SKM-1 treated with dmso at 0.1 percent for 144 hours (cell line): ENCODE data around the gene LTBP1.
"Not testable (repeated sequence)": the region's sequence is repeated elsewhere in the genome, so short reads cannot be mapped to it uniquely, and the experiment has no call there.

Experiments
- DNase-seq: peaks from one replicate; lab custom pipeline; 2025; ENCODE audit not compliant: unreplicated experiment; lab: John Stamatoyannopoulos, UW

The LTBP1 gene

DNA sequence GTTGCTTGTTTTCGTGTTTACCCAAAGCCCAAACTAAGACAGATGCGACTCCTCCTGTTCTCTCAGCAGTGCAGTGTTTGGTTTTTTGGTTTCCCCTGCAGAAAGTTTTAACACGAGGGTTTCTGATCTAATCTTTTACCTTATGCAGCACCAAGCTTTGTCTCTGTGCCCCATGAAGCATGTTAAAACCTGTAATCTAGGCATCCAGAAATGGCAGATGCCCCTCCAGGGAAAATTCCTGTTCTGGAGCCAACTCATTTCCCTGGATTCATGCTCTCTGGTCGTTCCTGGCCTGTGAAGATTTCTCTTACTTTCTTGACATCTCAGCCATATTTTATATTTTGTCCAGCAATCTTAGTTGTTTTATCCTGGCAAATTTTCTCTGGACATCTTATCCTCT, 91.5 kb downstream of the LTBP1 start:
- DNase-seq: no peak

DNA sequence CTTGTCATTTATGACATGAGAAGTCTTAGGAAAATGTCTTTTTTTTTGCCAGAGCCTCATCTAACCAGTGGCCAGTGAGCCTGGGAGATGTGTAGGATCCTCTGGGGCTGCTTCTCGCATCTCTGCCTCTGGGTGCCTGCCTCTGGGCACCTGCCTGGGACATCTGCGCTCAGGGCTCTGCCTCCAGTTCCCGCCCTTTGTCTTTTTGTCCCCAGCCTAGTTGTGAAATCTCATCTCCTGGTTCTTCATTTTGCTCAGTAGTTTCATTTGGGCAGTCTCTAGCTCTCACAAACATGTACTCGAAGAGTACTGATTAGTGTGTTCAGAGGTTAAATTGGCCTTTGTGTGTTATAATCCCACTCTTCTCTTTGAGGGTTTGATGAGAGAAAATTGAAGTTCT, 92.0 kb downstream of the LTBP1 start:
- DNase-seq: no peak

DNA sequence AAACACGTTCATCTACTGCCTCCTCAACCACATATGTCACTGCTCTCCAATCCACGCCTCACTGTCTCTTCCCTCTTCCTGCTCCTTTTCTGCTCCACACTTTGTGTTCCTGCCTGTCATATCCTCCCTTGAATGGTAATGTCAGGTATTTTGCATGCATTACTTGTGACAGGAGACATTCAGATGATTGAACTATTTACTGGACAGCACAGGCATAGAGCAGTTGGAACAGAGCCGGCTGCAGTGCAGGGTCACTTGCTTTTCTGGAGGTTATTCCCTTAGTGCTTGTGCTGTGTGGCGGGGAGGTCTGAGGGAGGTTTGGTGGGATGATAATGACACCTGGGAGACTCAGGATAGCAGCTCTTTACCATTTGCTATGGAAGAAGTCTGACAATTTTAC, 93.8 kb downstream of the LTBP1 start:
- no peak for DNase-seq

GRCh38 chr2:33042265-33042664, 95.5 kb downstream of the LTBP1 start:
- DNase-seq: no peak

DNA sequence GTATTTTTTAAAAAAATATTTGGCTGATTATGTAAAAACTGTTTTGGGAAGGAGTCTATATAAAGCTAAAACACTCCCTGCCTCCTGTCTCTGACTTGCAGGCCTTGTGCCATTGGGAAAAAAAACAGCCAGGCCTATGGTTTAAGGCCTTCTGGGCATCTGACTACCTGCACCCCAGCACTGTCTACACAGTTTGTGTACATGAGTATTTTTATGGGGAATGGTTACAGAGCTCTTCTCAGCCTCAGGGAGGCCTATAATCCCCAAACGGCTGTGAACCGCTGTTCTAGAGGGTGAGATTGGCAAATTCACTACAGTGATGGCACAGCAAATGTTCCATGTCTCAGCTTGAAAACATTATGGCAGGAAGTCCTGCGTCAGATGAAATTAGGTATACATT, 96.1 kb downstream of the LTBP1 start:
- DNase-seq: no peak

- DNase-seq: no peak
Observed at GRCh38 chr2:33047939-33048338, 101.2 kb downstream of the LTBP1 start.

DNA sequence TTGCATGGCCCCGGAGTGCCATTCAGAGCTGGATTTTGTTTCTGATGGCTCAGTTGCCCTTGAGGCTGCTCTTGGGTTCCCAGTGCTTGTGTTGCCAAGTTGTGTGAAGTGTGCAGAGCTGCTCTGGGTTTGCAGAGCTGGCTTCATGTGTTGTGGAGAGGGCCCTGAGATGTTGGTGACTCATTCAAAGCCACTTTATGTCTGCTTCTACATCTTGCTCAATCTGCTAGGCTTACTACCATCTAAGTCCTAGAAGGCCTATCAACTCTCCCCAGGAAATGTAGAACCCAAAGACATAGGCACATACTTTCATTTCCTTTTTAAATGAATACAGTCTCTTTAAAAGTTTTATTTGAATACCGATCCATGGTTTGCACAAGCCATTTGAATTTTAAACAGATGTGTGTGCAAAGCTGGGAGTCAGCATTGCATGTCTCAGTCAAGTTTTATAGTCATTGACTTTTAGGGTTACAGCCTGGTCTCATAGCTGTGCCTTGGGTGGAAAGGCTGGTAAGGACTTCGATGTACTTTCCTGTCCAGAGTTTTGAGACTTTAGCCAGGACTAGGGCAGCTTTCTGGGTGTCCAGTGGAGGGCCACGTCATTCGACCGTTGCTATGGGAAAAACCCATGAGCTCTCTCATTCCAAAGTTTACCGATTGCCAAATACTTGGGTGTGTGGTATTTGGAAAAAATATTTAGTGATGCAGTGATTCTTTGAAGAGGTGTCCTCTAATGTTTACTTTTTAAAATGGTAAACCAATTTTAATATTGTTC, 105.0 kb downstream of the LTBP1 start:
- no peak for DNase-seq

- DNase-seq: no peak
Observed at GRCh38 chr2:33052361-33052735, 105.6 kb downstream of the LTBP1 start.

DNA sequence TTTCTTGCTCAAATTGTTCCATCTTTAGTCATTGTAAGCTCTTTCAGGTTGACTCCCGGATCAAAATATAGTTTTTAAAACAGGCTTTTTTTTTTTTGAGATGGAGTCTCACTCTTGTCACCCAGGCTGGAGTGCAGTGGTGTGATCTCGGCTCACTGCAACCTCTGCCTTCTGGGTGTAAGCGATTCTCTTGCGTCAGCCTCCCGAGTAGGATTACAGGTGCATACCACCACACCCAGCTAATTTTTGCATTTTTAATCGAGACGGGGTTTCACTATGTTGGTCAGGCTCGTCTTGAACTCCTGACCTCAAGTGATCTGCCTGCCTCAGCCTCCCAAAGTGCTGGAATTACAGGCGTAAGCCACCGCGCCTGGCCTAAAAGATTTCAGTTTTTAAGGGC, 106.0 kb downstream of the LTBP1 start:
- DNase-seq: not testable (repeated sequence)

- DNase-seq: no peak
Observed at GRCh38 chr2:33056170-33056569, 109.4 kb downstream of the LTBP1 start.

- not testable (repeated sequence) for DNase-seq
Observed at GRCh38 chr2:33057307-33058028, 110.7 kb downstream of the LTBP1 start.

- no peak for DNase-seq
Observed at GRCh38 chr2:33058716-33059470, 112.1 kb downstream of the LTBP1 start.

DNA sequence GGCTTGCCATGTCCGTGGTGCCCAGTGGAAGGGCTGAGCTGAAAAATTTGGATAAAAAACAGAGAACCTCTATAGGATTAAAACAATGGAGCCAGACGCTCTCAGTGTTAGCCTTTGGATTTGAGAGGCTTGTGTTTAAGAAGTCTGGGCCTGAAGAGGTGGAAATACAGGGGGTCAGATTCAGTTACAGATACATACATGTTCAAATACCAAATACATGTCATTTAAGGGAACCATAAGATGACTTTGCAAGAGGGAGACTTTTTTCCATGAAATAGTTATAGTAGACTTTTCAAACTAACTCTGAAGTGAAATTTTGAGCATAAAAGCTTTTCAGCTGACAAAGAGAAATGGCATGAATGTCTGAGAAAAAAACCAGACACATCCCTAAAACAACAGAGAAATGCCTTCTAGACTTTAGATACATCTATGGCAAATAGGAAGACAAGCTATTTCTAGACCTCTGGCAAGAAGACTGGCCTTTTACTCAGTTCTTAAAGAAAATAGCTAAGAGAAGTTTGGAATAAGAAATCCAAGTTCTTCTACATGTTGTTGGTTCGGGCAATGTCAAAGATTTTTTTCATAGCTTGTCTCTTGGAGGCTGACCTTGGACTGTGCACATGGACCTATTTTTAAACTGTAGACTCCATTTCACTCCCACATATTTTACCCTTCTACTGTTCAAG, 112.9 kb downstream of the LTBP1 start:
- no peak for DNase-seq

DNA sequence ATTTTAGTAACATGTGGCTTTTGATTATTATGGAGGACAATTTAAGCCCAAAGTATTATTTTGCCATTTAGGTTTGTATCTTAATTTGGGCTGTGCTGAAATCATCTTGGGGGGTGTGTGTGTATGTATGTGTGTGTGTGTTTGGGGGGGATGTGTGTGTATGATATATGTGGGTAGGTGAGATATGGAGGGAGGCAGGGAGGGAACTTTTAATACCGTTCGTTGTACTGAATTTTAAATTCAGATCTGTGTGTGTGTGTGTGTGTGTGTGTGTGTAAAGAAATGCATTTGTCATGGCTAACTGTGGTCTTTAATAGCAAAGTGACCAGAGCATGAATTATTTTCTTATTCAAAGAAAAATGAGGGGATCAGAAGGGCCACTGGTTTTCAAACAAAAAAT, 113.7 kb downstream of the LTBP1 start:
- no peak for DNase-seq

GRCh38 chr2:33062665-33063250, 116.0 kb downstream of the LTBP1 start:
- DNase-seq: no peak

DNA sequence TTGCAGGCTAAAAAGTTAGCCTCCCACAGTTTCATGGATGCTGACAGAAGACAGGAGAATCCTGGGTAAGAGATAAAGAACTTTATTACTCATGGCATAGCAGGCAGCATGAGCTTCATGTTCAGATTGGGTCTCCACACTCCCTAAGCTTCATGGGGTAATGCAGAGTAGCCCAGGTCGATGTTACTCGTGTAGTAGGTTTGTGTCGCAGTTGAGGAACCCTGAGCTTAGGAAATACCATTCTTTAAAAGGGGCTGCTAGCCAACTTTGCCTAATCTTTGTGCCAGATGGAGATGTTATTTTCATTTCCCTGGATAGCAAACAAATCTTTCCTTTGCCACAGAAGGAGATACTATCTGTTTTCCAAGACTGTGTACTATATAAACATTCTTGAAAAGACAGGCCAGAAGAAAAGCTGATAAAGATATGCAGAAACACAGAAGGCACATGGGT, 117.6 kb downstream of the LTBP1 start:
- DNase-seq: no peak

GRCh38 chr2:33067598-33067997, 120.8 kb downstream of the LTBP1 start:
- no peak for DNase-seq

- DNase-seq: no peak
Observed at GRCh38 chr2:33068261-33068660, 121.5 kb downstream of the LTBP1 start.

DNA sequence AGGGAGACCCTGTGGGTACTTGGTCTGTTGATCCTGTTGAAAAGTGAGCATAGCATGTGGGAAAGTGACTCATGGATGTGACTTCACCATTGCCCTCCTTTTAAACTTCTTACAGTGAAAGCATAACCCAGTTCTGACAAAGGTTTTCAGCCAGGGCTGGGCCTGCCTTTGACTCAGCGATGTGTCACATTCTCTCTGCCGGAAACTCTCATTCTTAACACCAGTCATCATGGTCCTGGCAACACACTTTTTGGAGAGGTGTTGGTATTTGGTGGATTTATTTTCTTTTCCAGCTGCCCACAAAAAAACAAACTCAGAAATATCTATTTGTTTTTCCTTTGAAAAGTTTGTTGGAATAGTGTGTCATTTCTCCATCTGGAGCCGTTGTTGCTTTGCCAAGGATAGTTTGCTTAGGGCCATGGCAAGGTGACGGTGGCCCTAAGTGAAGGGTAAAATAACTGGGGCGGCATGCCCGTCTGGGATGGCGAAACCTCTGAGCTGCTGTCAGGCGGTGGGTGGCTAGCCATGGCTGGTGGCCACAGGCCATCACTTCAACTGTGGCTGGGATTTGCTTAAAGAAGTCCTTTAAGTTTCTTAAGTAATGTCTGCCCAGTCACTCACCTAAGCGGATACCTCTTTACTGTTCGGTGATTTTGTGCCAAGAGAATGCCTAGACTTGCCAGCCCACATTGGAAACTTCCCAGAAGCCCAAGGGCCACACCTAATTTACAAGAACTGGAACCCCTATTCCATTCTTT, 123.3 kb downstream of the LTBP1 start:
- DNase-seq: no peak

GRCh38 chr2:33071591-33071990, 124.8 kb downstream of the LTBP1 start:
- DNase-seq: no peak
